Femur (tissue), 1 donor: ENCODE measurements around the gene RBP3.

Experiments used
- DNase-seq: peaks from one replicate; pipeline ENCODE4 v3.0.0-alpha.2; 2017

Gene RBP3

DNA sequence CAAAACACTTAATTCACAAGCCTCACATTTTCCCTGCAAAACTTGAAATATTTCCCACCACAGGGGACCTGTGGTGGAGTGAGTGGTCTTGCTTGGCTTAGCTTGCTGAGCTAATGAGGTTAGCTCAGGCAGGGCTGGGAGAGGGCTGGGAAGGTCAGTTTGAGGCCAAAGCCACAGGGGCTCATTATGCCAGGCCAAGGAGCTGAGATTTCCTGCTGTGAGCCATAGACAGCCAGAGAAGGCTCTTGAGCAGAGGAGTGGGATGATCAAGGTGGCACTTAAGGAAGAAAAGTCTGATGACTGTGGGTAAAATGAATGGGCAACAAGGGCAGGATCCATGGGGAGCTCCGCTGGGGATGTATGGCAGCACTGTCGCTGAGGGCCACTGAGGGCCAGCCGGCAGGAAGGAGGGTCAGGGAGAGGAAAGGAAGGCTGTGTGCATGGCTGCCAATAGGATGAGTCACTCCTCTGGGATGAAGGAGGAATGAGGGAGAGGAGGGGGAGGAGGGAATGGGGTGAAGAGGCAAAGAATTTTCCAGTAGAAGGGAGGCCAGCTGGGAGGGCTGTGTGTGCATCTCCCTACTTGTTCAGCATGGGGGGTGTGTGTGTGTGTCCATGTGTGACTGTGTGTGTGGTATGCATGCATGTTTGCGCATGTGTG lies 54.6 kb downstream of the RBP3 start:
- peak; percentile 82 for DNase-seq

DNA sequence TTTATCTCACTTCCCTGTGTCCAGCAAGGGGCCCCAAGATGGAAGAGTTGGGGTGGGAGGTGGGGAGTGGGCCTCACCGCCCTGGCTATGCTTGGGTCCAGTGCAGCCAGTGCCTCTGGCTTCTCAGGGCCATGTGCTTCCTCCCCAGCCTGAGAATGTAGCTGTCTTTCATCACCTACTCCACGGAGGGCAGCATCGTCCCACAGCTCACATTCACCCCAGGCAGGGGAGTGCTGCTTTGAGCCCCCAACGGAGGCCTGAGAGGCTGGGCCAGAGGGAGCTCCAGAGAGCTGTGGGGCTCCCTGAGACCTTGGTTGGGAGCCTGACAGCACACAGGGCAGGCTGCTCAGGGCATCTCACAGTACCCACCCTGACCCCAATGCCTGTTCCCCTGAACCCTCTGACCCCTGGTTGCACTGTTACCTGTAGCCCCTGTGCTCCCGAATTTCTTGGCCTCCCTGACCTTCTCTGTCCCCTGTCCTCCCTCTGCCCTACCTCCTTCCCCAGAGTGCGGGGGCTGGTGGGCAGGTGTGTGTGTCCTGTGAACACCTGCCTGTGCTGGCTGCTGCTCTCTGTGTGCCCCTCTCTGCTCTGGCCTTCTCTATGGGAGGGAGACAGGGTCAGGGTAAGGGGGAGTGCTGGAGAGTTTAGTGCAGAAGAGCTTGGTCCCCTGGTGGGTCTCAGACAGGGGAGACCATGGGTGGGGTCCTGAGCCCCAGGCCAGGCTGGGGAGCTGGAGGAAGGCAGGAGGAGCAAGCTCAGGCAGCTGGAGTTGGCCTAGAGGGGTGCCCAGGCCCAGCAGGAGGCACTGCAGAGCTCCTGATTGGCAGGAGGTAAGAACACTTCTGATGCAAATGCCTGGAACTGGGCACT lies 55.5 kb downstream of the RBP3 start:
- DNase-seq, result no peak

DNA sequence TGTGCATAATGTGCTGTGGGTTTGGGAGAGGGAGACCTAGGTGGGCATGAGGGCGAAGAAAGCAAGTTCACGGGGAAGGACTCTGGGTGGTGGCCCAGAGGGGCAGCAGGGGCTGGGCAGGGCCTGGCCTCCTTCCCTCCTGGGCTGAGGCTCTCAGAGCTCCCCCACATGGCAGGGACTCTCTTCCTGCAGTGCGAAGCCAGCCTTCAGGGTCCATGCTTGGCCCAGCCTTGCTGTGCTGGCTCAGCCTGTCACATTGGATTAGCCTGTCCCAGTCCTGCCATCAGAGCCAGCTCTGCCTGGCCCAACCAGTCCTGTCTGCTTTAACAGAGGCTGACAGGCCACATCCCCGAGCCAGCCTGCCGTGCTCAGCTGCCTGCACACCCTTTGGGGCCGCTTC lies 56.3 kb downstream of the RBP3 start:
- DNase-seq, result no peak

DNA sequence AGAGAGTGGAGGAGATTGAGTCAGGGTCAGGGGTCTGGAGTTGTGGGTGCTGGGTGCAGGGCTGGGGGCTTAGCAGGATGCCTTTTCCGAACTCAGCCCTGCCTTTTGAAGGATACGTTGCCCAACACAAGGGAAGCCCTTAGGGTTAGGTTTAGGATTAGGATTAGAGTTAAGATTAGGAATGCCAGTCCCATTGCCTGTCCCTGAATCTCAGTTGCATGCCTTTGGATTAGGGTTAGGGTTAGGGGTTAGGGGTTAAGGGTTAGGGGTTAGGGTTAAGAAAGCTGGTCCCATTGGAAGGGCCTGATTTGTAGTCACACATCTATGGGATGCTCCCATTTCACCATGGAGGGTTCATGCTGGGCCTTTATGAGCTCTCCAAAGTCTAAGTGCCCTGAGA lies 56.8 kb downstream of the RBP3 start:
- no peak for DNase-seq

DNA sequence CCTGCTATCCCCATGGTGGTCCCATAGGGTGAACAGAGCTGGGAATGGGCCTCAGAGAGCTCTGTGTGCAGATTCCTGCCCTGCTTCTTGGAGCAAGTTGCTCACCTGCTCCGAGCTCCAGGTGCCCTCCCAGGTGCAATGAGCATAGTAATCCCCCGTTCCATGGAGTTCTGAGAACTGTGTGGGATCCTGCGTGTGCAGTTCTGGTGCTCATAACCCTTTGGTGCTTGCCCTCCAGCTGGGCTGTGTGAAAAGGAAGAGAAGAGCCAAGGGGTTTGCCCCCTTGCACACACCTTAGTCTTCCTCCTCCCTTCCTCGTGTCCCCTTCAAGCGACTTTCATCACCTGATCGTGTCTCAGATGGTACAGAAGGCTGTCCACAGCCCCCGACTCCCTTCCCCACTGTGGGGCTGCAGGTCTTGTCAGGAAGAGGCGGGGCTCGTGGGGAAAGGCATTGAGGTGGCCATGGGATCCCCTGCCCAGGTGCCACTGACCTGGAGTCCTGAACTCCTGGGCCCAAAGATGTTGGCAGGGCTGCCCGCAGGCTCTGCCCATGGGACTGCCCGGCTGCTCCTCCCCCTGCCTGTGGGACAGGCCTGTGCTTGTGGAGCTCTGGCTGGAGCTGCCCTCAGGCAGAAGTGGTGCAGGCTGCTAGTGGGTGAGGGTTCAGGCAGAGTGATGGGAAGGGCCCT lies 57.8 kb downstream of the RBP3 start:
- DNase-seq, result no peak

DNA sequence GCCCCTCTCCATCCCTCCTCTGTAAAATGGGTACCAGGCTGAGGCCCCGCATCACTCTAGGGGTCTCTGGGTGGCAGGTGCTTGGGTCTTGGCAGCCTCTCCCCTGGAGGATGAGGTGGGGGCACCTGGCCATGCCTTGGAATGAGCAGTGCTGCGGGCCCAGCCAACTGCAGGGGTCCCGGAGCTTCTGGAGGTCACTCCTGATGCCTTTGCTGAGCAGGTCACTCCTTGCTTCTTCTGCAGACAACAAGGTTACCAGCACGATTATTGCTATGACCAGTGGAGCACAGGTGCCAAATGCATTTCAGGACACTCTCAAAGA lies 58.3 kb downstream of the RBP3 start:
- no peak for DNase-seq

DNA sequence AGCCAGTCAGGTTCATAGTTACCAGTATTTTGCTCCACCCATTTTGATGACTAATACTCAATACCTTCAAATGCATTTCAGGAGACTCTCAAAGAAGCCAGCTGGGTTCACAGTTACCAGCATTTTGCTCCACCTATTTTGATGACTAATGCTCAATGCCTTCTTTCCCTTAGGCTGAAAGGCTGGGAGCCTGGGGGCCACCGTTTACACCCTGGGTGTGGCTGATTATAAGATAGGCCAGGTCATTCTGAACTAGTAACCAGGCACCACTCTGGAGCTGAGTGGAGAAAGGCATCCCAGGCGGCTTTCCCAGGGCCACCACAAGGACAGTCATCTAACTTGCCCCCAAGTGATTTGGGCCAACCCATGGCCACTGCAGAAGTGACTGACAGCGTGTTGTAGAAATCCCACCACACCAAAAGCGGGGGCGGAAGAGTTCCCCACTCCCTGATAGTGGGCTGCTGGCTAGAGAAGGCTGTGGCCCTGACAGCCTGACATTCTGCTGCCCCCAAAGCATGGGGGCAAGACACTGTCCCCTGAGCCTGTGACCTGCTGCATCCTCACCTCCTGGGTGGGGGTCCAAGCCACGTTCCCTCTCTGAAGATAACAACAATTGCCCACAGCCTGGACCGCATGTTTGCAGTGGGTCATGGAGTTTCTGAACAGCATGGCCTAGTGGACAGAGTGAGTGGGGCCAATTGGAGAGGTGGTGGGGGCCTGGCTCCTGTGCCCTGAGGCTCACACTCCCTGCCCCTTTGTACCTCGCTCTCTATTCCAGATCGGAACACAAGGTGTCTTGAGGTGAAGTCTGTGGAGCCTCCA lies 58.9 kb downstream of the RBP3 start:
- no peak for DNase-seq
